Measurements from ENCODE around the gene LUC7L.

DNA sequence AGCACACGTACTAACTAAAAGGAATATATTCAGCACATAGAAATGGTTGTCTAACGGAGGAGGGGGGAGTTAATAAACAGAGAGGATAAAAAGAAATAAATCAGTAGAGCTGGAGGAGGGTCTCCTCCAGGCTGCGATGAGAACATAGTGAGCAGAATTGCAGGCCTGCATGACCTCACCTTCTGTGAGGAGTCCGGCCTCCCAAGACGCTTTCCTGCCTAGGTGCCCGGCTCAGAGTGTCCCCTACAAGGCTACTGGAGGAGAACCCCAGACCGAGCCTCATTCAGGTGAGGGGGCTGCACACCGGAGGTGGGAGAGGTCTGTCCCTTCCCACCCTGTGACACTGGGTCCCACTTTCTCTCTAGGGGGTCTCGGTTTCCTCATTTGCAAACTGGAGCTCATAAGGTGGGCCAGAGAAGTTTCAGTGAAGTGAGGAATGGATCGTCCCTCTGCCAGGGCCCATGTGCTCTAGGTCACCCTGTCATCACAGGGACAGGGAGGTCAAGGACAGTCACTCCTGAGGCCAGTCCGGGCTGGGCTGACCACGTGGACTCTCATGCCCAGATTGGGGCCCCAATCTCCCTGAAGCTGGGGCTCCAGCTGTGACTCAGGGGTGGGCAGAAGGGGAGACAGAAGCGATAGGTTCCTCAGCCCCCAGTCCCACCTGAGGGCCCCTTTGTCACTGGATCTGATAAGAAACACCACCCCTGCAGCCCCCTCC, 66.8 kb downstream of the LUC7L start:
- no peak for TF ChIP-seq EZH2 (IDR thresholded peaks at IDR 0.05; ENCODE audit: borderline replicate concordance, low read depth, low read length, severe bottlenecking)
- TF ChIP-seq, protein P1, sequence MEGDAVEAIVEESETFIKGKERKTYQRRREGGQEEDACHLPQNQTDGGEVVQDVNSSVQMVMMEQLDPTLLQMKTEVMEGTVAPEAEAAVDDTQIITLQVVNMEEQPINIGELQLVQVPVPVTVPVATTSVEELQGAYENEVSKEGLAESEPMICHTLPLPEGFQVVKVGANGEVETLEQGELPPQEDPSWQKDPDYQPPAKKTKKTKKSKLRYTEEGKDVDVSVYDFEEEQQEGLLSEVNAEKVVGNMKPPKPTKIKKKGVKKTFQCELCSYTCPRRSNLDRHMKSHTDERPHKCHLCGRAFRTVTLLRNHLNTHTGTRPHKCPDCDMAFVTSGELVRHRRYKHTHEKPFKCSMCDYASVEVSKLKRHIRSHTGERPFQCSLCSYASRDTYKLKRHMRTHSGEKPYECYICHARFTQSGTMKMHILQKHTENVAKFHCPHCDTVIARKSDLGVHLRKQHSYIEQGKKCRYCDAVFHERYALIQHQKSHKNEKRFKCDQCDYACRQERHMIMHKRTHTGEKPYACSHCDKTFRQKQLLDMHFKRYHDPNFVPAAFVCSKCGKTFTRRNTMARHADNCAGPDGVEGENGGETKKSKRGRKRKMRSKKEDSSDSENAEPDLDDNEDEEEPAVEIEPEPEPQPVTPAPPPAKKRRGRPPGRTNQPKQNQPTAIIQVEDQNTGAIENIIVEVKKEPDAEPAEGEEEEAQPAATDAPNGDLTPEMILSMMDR (IDR thresholded peaks at IDR 0.05; ENCODE audit: borderline replicate concordance, extremely low read depth, low read length, poor library complexity, severe bottlenecking): no peak

Measured in DND-41 (cell line).